Lung (tissue), 12 donors: ENCODE measurements around the gene COA1. TPM values are rescaled to one million over a fixed set of nuclear protein-coding genes. Genes with fewer than 3 reads are reported as not detected.
A peak's percentile ranks its signal among the peaks of the same experiment; 100 is the strongest.
"Not testable (repeated sequence)": the region's sequence is repeated elsewhere in the genome, so short reads cannot be mapped to it uniquely, and the experiment has no call there.

ENCODE experiments used
- ATAC-seq: fragments of 200-7000 bp; cut with Tn5 transposase; one replicate; pipeline ENCODE4 v1.9.1; 2020; ENCODE audit warnings: moderate number of reproducible peaks; ENCODE audit not compliant: insufficient read depth, low FRiP score
- DNase-seq, 3 donors: peaks; one replicate each; pipeline ENCODE4 v3.0.0-alpha.2; 2013 to 2017
- H3K27ac ChIP-seq, 2 donors: one replicate each; pipeline ENCODE4 v1.5.1; 2013; ENCODE audit warnings: mild to moderate bottlenecking in 2 of 2, moderate library complexity in 2 of 2, control low read depth in 1 of 2, inconsistent platforms in 1 of 2, low read depth in 1 of 2, low read length in 1 of 2
- H3K27me3 ChIP-seq, 3 donors: one replicate each; pipeline ENCODE4 v1.5.1; 2013; ENCODE audit warnings: low read length in 2 of 3; ENCODE audit not compliant: control insufficient read depth in 3 of 3, insufficient read depth in 3 of 3
- H3K36me3 ChIP-seq, 4 donors: one replicate each; pipeline ENCODE4 v1.5.1; 2013; ENCODE audit warnings: low read length in 4 of 4, mild to moderate bottlenecking in 1 of 4, moderate library complexity in 1 of 4; ENCODE audit not compliant: control insufficient read depth in 4 of 4, insufficient read depth in 4 of 4
- H3K4me1 ChIP-seq, 5 donors: one replicate each; pipeline ENCODE4 v1.5.1; 2013; ENCODE audit warnings: low read length in 5 of 5, mild to moderate bottlenecking in 2 of 5, moderate library complexity in 1 of 5; ENCODE audit not compliant: control insufficient read depth in 5 of 5, insufficient read depth in 5 of 5
- H3K4me3 ChIP-seq: one replicate; pipeline ENCODE4 v1.5.1; 2013; ENCODE audit warnings: mild to moderate bottlenecking, control low read depth, moderate library complexity
- H3K9ac ChIP-seq, 2 donors: one replicate each; pipeline ENCODE4 v1.5.1; 2013; ENCODE audit warnings: low read length in 2 of 2, control low read depth in 1 of 2; ENCODE audit not compliant: insufficient read depth in 1 of 2
- H3K9me3 ChIP-seq, 4 donors: one replicate each; pipeline ENCODE4 v1.5.1; 2013; ENCODE audit warnings: low read length in 3 of 4, mild to moderate bottlenecking in 1 of 4, moderate library complexity in 1 of 4; ENCODE audit not compliant: control insufficient read depth in 4 of 4, insufficient read depth in 3 of 4
- CTCF ChIP-seq: IDR thresholded peaks from 2 replicates; pipeline ENCODE4 v1.5.1; 2012; ENCODE audit warnings: mild to moderate bottlenecking; ENCODE audit errors: control extremely low read depth, extremely low read depth
- whole genome bisulfite sequencing, 2 donors: extraction: QIAGEN DNeasy Blood & Tissue Kit; methylation state at CpG; one replicate each; pipeline ENCODE4 v1.1.7; 2013; 5-methylcytosine and 5-hydroxymethylcytosine counted together
- polyA plus RNA-seq, 2 donors: library from polyadenylated mRNA; stranded (reverse); fragments of 200-250 nt; gene quantifications; one replicate each; pipeline ENCODE4 v1.2.1, GENCODE V29; 2013
- total RNA-seq, 2 donors: library from RNA; depleted of rRNA in 1 of 2; stranded (reverse); fragments of >200 nt in 1 of 2; gene quantifications; one replicate each; pipeline ENCODE4 v1.2.1, GENCODE V29; 2014 to 2021
- donor health status: control.
- donor health status: control.
- donor health status: Bipolar disorder and iron deficiency.
- donor health status: healthy.
- donor health status: DM: yes; HTN: yes; CAD: no.

The COA1 gene
- total and polyA plus RNA-seq, 4 donors, result 35.0 to 92.1 (median 42.6) TPM

- ATAC-seq, result no peak
- TF ChIP-seq CTCF, result no peak
These were observed 6.1 kb upstream of the COA1 start for GRCh38 chr7:43735403-43735801.

GRCh38 chr7:43734575-43735332 lies 5.4 kb upstream of the COA1 start:
- H3K4me1 ChIP-seq, DNase-seq, H3K9me3 ChIP-seq, H3K36me3 ChIP-seq, H3K4me3 ChIP-seq, H3K27ac ChIP-seq, H3K27me3 ChIP-seq, ATAC-seq, H3K9ac ChIP-seq: not testable (repeated sequence)
- 76 to 78% methylated on average over 18 of the region's 18 CpGs for WGBS, 2 donors

More at GRCh38 chr7:43735403-43735801, 6.1 kb upstream of the COA1 start:
- no peaks in the 10 kb centered on the region for H3K36me3 ChIP-seq
- H3K27me3 ChIP-seq, result no peaks in the 10 kb centered on the region
- no peak overlapping the region for H3K4me3 ChIP-seq
- no peak overlapping the region for H3K27ac ChIP-seq
- H3K4me1 ChIP-seq, result peaks cover 0 to 1% (median 0%) of the 10 kb centered on the region in 5 donors
- WGBS, 2 donors, result 91 to 97% methylated on average over 1 of the region's 1 CpG
- no peaks in the 10 kb centered on the region for H3K9me3 ChIP-seq
- DNase-seq, result no peak
- no peak overlapping the region for H3K9ac ChIP-seq

GRCh38 chr7:43731494-43731893 lies 2.2 kb upstream of the COA1 start:
- H3K36me3 ChIP-seq, H3K9me3 ChIP-seq, DNase-seq, H3K27ac ChIP-seq, H3K9ac ChIP-seq, H3K4me3 ChIP-seq, ATAC-seq, H3K27me3 ChIP-seq: not testable (repeated sequence)
- WGBS, 2 donors, result 86 to 92% methylated on average over 3 of the region's 3 CpGs
- H3K4me1 ChIP-seq, result peaks cover 0 to 16% (median 6%) of the 10 kb centered on the region in 5 donors

- DNase-seq (no peak), ATAC-seq (no peak)
- no peak for TF ChIP-seq CTCF
- peaks cover 0 to 5% (median 0%) of the 10 kb centered on the region in 4 donors for H3K36me3 ChIP-seq
- peak overlapping the region; percentile 95 for H3K4me3 ChIP-seq
- peak overlapping the region; percentile 53 to 93 for H3K9ac ChIP-seq
- H3K27ac ChIP-seq, result peak overlapping the region; percentile 88 to 94
- H3K4me1 ChIP-seq, result peaks cover 0 to 23% (median 6%) of the 10 kb centered on the region in 5 donors
- H3K27me3 ChIP-seq, result no peaks in the 10 kb centered on the region
- WGBS, 2 donors, result 19 to 22% methylated on average over 4 of the region's 4 CpGs
- no peaks in the 10 kb centered on the region for H3K9me3 ChIP-seq
These were observed 563 bp upstream of the COA1 start for GRCh38 chr7:43729924-43730248.
